GM19023 (cell line): Measurements from ENCODE around the gene SSTR5.
"Not testable (repeated sequence)": the region's sequence is repeated elsewhere in the genome, so short reads cannot be mapped to it uniquely, and the experiment has no call there.

ENCODE experiments used
- ATAC-seq: cut with Tn5 transposase; IDR thresholded peaks from one replicate; pipeline ENCODE4 v1.9.1; 2021; ENCODE audit warnings: mild to moderate bottlenecking, moderate library complexity; ENCODE audit not compliant: unreplicated experiment

Gene SSTR5

GRCh38 chr16:1072526-1073261 lies at the start of gene SSTR5:
TSS of gene SSTR5 (plus strand) at chr16:1072747. CDS start at chr16:1078869, 6,122 bp downstream.
- no peak for ATAC-seq

- no peak for ATAC-seq
Observed at GRCh38 chr16:1024138-1024537, 48.4 kb upstream of the SSTR5 start.

GRCh38 chr16:1025183-1025809 lies 47.3 kb upstream of the SSTR5 start:
- ATAC-seq: not testable (repeated sequence)

- ATAC-seq: no peak
Observed at GRCh38 chr16:1026057-1026783, 46.3 kb upstream of the SSTR5 start.

GRCh38 chr16:1026784-1027500 lies 45.6 kb upstream of the SSTR5 start:
- no peak for ATAC-seq

- no peak for ATAC-seq
Observed at GRCh38 chr16:1027501-1027815, 45.1 kb upstream of the SSTR5 start.

GRCh38 chr16:1028056-1028455 lies 44.5 kb upstream of the SSTR5 start:
- no peak for ATAC-seq

- no peak for ATAC-seq
Observed at GRCh38 chr16:1028524-1029258, 43.9 kb upstream of the SSTR5 start.

- ATAC-seq: no peak
Observed at GRCh38 chr16:1029259-1029545, 43.3 kb upstream of the SSTR5 start.

GRCh38 chr16:1030473-1030901 lies 42.1 kb upstream of the SSTR5 start:
- no peak for ATAC-seq

- no peak for ATAC-seq
Observed at GRCh38 chr16:1031666-1032065, 40.9 kb upstream of the SSTR5 start.

- ATAC-seq: no peak
Observed at GRCh38 chr16:1032607-1033006, 39.9 kb upstream of the SSTR5 start.

GRCh38 chr16:1033128-1033679 lies 39.3 kb upstream of the SSTR5 start:
- no peak for ATAC-seq

- no peak for ATAC-seq
Observed at GRCh38 chr16:1034230-1035065, 38.1 kb upstream of the SSTR5 start.

GRCh38 chr16:1035066-1035415 lies 37.5 kb upstream of the SSTR5 start:
- ATAC-seq: no peak

GRCh38 chr16:1036166-1036565 lies 36.4 kb upstream of the SSTR5 start:
- no peak for ATAC-seq

GRCh38 chr16:1036726-1037393 lies 35.7 kb upstream of the SSTR5 start:
- ATAC-seq: no peak

- no peak for ATAC-seq
Observed at GRCh38 chr16:1037394-1038257, 34.9 kb upstream of the SSTR5 start.
